GM19099 (cell line): Measurements from ENCODE around the gene CCL15.

Experiments used
- POLR2A ChIP-seq: IDR thresholded peaks from 3 replicates; pipeline ENCODE4 v1.6.1; 2011; ENCODE audit warnings: low read depth; ENCODE audit not compliant: insufficient read length; ENCODE audit errors: extremely low read depth

The CCL15 gene

DNA sequence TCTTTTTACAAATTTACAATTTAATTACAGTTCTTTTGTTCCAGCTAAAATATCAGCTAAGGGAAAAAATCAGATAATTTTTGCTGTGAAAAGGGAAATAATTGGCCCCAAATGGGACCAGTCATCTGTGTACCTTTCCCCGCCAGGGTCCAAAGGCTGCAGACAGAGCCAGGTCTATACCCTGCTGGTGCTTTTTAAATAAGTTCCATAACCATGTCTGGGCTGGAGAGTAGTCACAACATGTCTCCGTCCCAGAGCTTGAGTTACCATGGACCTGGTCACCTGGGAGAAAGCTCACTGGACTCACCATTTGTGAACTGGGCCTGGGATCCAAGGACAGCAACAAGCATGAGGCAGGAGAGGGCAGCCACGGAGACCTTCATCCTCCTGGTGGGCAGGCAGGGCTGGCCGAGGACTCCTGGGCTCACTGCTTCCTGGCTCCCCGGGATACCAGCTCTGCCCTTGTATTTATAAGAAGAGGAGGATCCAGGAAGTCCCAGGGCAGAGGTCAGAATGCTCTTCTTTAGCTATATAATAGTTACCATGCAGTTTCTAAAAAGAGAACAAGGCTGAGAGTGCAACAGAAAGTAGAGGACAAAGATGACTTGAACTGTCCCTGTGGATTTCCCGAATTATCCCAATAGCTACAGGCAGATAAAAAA lies at the start of gene CCL15:
Gene CCL15, minus strand, starts transcription at position 444 of the 662 bp plus-strand sequence. Its CDS starts 61 bp downstream, at position 383.
- no peak for TF ChIP-seq POLR2A

GRCh38 chr17:36049643-36050042 lies 48.3 kb upstream of the CCL15 start:
- TF ChIP-seq POLR2A, result no peak

DNA sequence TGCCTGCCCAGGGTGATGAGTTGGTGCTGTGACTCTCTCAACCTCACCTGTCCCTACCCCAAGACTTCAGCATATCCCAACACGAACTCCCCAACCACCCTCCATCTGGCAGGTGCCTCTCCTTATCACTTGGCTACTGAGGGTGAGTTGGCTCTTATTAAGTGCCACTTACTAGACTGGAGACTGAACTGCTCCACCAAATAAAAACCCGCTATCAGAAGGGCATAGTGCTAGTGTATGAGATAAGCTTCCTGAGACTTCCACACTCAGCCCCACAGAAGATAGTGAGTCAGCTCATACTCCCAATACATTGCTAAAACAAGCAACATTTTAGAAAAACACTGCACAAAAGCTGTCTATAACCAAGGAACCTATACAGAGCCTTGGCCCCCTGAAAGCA lies 46.7 kb upstream of the CCL15 start:
- TF ChIP-seq POLR2A, result no peak

GRCh38 chr17:36036235-36036634 lies 34.9 kb upstream of the CCL15 start:
- TF ChIP-seq POLR2A, result no peak

- no peak for TF ChIP-seq POLR2A
Measured at GRCh38 chr17:36034127-36034526, 32.8 kb upstream of the CCL15 start.

DNA sequence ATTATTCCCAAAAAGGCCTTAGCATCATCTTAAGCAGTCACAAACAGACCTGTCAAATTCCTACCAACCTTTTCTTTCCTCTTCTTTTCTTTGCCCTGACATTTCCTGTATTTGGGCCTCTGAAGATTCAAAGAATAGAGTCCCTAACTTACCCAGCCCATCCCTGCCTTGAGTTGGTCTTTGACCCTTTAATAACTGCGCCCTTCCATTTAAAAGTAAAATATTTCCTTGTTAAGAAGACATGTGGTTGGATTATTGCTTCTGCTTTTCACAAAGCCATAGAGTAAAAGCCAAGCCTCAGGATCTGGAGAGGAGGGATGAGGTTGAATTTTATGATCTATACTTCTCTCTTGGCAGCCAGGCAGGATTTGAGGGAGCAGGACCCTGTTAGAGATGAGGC lies 29.6 kb upstream of the CCL15 start:
- TF ChIP-seq POLR2A, result no peak

DNA sequence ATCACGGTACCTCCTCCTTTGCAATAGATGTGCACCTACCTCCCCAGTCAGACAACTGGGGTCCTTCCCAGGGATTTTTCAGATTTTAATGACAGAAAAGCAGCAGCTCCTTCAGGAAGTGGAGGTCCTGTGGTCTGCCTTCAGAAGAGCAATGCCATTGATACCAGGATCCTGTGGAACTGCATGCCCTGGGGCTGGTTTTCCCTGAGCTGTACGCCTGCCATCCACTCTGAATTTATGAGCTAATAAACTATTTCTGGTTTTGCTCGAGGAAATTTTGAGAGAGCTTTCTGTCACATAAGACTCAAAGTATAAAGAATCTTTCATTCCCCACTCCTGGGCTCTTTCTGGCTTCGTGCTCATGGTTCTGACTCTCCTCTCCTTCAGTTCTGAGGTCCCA lies 26.4 kb upstream of the CCL15 start:
- no peak for TF ChIP-seq POLR2A

DNA sequence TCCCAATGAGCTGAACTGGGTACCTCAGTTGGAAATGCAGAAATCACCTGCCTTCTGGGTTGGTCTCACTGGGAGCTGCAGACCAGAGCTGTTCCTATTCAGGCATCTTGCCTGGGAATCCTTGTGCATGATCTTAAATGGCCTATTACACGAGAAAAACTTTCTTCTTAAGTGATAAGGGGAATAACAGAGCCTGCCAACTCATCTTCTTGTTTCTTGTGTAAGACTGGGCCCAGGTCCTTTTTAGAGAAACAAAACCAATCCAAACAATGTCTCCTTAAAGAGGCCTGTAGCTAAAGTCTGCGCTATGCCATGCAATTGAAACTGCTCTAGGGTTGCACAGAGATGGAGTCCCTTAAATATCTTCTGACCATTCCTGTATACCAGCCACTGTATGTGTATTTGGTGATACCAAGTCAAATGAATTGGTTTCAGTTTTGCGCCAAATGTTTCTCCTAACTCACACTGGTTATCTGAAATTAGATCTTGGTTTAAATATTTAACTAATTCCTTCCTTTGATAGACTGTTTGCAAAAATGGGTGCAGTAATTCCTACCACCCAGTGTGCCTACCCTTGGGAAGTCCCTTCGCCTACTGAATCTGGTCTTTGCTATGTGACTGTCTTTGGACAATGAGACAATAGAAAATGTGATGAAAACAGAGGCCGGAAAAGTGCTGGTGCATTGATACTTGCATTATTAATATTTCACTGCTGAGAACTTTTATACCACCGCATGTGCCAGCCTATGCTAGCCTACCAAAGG lies 22.9 kb upstream of the CCL15 start:
- TF ChIP-seq POLR2A, result no peak

GRCh38 chr17:36019423-36019822 lies 18.1 kb upstream of the CCL15 start:
- TF ChIP-seq POLR2A, result no peak

- no peak for TF ChIP-seq POLR2A
Measured at GRCh38 chr17:36017799-36018198, 16.4 kb upstream of the CCL15 start, which contains the start of gene CCL23. Gene CCL23 (minus strand): TSS chr17:36017972. CDS start chr17:36017897, 75 bp downstream.

DNA sequence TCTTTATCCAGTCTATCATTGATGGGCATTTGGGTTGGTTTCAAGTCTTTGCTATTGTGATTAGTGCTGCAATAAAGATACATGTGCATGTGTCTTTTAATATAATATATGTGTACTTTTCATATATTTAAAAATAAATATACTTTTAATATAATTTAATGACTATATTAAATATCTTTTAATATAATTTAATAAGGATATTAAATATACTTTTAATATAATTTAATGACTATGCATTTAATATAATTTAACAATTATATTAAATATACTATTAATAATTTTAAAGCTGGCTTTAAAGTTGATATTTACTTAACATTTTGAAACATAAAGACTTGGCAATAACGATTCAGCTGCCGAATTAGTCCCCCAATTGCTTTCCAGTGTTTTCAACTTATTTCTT lies 15.2 kb upstream of the CCL15 start:
- TF ChIP-seq POLR2A, result no peak

DNA sequence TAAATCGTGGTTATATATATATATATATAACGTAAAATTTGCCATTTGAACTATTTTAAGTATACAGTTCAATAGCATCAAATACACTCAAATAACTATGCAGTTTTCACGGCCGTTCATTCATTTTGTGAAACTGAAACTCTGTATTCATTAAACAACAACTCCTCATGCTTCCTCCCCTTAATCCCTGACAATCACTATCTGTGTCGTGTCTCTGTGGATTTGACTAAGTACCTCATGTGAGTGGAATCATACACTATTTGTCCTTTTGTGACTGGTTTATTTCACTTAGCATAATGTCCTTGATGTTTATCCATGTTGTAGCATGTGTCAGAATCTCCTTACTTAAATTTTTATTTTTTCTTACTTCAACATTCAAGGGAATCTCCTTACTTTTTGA lies 13.6 kb upstream of the CCL15 start:
- no peak for TF ChIP-seq POLR2A

DNA sequence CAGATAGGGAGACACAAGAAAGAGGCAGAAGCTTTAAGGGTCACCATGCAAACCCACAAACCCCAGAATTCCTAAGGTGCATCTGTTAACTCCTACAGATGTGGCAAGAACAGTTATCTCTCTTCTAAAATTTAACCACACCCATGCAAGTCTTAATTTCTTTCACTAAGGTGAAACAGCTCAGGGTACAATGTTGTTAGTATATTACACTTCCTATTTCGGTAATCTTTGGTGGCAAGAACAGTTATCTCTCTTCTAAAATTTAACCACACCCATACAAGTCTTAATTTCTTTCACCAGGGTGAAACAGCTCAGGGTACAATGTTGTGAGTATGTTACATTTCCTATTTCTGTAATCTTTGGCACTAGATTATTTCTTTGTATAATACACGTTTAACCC lies 9.8 kb upstream of the CCL15 start:
- no peak for TF ChIP-seq POLR2A

- no peak for TF ChIP-seq POLR2A
Measured at GRCh38 chr17:36008998-36009665, 7.8 kb upstream of the CCL15 start.

DNA sequence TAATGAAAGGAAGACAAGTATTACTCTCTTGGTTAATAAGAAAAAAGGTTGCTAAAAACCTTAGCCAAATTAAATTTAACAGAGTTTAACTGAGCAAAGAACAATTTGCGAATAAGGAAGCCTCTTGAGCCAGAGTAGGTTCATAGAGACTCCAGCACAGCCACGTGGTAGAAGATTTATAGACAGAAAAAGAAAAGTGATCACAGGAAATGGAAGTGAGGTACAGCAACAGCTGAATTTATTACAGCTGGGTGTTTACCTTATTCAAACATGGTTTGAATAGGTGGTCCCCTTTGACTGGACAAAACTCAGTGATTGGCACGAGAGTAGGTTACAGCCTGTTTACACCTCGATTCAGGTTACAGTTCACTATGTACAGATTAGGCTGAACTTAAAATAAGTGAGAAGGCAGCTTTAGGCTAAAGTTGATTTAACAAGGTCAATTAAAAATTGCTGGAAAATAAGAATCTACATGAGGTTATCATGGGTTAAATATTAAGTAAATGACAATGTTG lies 3.3 kb upstream of the CCL15 start:
- TF ChIP-seq POLR2A, result no peak
